ENCODE measurements around the gene VPS8. TPM values are rescaled to one million over a fixed set of nuclear protein-coding genes. Genes with fewer than 3 reads are reported as not detected.

Gene VPS8
- total and polyA plus RNA-seq, 4 experiments from 2014 or later: 23.0 to 85.9 (median 60.2) TPM

GRCh38 chr3:185024966-185025365, 213.0 kb downstream of the VPS8 start:
- no peaks in the 10 kb centered on the region for H3K9me3 ChIP-seq (ENCODE audit: control insufficient read depth in 1 of 2, low read length in 2 of 2)
- ChIA-PET POLR2A (ENCODE audit: partially characterized antibody) (no interaction called here), CTCF (ENCODE audit: partially characterized antibody) (interaction anchor here (1.1 to 1.2 kb wide), 2 partner anchors 11 to 18 kb away, joined by 3 to 4 read pairs; no protein-coding TSS in a partner anchor)
- Mint-ChIP-seq H3K4me3 (no peak overlapping the region), H3K36me3 (peaks cover 54 to 68% of the 10 kb centered on the region in 2 donors), H3K9me3 (peaks cover 0 to 2% (median 0%) of the 10 kb centered on the region in 8 donors), H3K4me1 (peaks cover 0 to 3% (median 0%) of the 10 kb centered on the region in 4 donors), H3K27ac (no peak overlapping the region), H3K27me3 (no peaks in the 10 kb centered on the region)
- intact Hi-C loops (cut with micrococcal nuclease): no loop called here
- H3K27me3 ChIP-seq (ENCODE audit: insufficient read depth, low read length): no peaks in the 10 kb centered on the region
- H3K4me1 ChIP-seq (ENCODE audit: insufficient read depth, low read length): no peaks in the 10 kb centered on the region
- H3K36me3 ChIP-seq (ENCODE audit: insufficient read depth, low read length): no peaks in the 10 kb centered on the region
- H3K27ac ChIP-seq (ENCODE audit: low read depth, low read length): no peak overlapping the region
- DNase-seq: no peak
- no peak overlapping the region for H3K4me3 ChIP-seq (ENCODE audit: low read length in 2 of 2)

DNA sequence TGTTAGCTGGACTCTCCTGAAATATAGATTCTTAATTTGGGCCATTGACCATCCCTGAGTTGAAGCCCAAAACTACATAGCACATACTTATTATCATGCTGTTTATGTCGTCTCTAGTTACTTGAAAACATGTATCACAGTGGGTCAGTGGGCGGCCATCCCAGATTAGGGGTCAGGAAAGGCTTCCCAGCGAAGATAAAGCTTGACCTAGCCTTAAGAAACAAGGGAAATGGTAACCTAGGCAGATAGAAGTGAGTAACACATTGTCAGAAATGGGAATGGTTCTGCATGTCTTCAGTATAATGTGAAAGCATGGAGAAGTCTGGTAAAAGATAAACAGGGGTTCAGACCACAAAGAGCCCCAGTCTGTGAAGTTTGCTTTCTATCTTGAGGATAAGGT, 216.2 kb downstream of the VPS8 start:
- CTCF ChIA-PET (ENCODE audit: partially characterized antibody): no interaction called here
- DNase-seq: no peak
- Mint-ChIP-seq H3K9me3 (peaks cover 0 to 8% (median 3%) of the 10 kb centered on the region in 8 donors), H3K27ac (no peak overlapping the region), H3K4me3 (no peak overlapping the region), H3K27me3 (no peaks in the 10 kb centered on the region), H3K36me3 (peaks cover 66 to 74% of the 10 kb centered on the region in 2 donors), H3K4me1 (peaks cover 0 to 3% (median under 1%) of the 10 kb centered on the region in 4 donors)
- H3K9me3 ChIP-seq (ENCODE audit: control insufficient read depth in 1 of 2, low read length in 2 of 2): no peaks in the 10 kb centered on the region
- POLR2A ChIA-PET (ENCODE audit: partially characterized antibody): no interaction called here
- intact Hi-C loops (cut with micrococcal nuclease): no loop called here
- no peaks in the 10 kb centered on the region for H3K4me1 ChIP-seq (ENCODE audit: insufficient read depth, low read length)
- H3K36me3 ChIP-seq (ENCODE audit: insufficient read depth, low read length): no peaks in the 10 kb centered on the region
- no peaks in the 10 kb centered on the region for H3K27me3 ChIP-seq (ENCODE audit: insufficient read depth, low read length)
- no peak overlapping the region for H3K27ac ChIP-seq (ENCODE audit: low read depth, low read length)
- no peak overlapping the region for H3K4me3 ChIP-seq (ENCODE audit: low read length in 2 of 2)

GRCh38 chr3:185029086-185029485, 217.1 kb downstream of the VPS8 start:
- ChIA-PET CTCF (ENCODE audit: partially characterized antibody) (no interaction called here), POLR2A (ENCODE audit: partially characterized antibody) (no interaction called here)
- intact Hi-C loops (cut with micrococcal nuclease): no loop called here
- H3K4me1 Mint-ChIP-seq: peaks cover 0 to 3% (median under 1%) of the 10 kb centered on the region in 4 donors
- no peak for DNase-seq
- Histone ChIP-seq H3K4me3 (ENCODE audit: low read length in 2 of 2) (no peak overlapping the region), H3K36me3 (ENCODE audit: insufficient read depth, low read length) (no peaks in the 10 kb centered on the region), H3K27me3 (ENCODE audit: insufficient read depth, low read length) (no peaks in the 10 kb centered on the region), H3K9me3 (ENCODE audit: control insufficient read depth in 1 of 2, low read length in 2 of 2) (no peaks in the 10 kb centered on the region), H3K4me1 (ENCODE audit: insufficient read depth, low read length) (no peaks in the 10 kb centered on the region), H3K27ac (ENCODE audit: low read depth, low read length) (no peak overlapping the region)
- no peaks in the 10 kb centered on the region for H3K27me3 Mint-ChIP-seq
- no peak overlapping the region for H3K4me3 Mint-ChIP-seq
- no peak overlapping the region for H3K27ac Mint-ChIP-seq
- peaks cover 70 to 75% of the 10 kb centered on the region in 2 donors for H3K36me3 Mint-ChIP-seq
- peaks cover 0 to 10% (median 5%) of the 10 kb centered on the region in 8 donors for H3K9me3 Mint-ChIP-seq

DNA sequence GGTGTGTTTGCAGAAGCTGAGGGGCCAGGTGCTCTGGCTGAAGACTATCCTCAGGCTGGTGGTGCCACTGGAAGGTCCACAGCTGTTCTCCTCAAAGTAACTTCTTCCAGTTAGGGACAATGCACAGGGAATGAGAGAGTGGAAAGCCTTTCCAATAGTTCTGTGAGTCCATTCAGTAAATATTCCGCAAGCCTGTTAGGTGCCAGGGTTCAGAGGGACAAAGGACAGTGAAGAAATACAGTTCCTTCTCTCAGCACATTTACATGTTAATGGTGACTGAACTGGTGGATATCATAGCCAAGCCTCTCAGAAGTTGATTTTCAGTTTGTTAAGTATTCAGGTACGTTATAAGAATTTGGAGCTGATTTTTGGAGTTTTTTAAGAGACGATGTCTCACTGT, 218.4 kb downstream of the VPS8 start:
- CTCF ChIA-PET (ENCODE audit: partially characterized antibody): no interaction called here
- H3K27ac ChIP-seq (ENCODE audit: low read depth, low read length): no peak overlapping the region
- H3K27ac Mint-ChIP-seq: no peak overlapping the region
- intact Hi-C loops (cut with micrococcal nuclease): no loop called here
- DNase-seq: no peak
- no peaks in the 10 kb centered on the region for H3K27me3 ChIP-seq (ENCODE audit: insufficient read depth, low read length)
- H3K4me3 ChIP-seq (ENCODE audit: low read length in 2 of 2): no peak overlapping the region
- no peaks in the 10 kb centered on the region for H3K4me1 ChIP-seq (ENCODE audit: insufficient read depth, low read length)
- peaks cover 0 to 3% (median under 1%) of the 10 kb centered on the region in 4 donors for H3K4me1 Mint-ChIP-seq
- H3K9me3 Mint-ChIP-seq: peaks cover 9 to 21% (median 15%) of the 10 kb centered on the region in 8 donors
- peaks cover 70 to 76% of the 10 kb centered on the region in 2 donors for H3K36me3 Mint-ChIP-seq
- no peaks in the 10 kb centered on the region for H3K27me3 Mint-ChIP-seq
- no peaks in the 10 kb centered on the region for H3K9me3 ChIP-seq (ENCODE audit: control insufficient read depth in 1 of 2, low read length in 2 of 2)
- no peak overlapping the region for H3K4me3 Mint-ChIP-seq
- POLR2A ChIA-PET (ENCODE audit: partially characterized antibody): no interaction called here
- no peaks in the 10 kb centered on the region for H3K36me3 ChIP-seq (ENCODE audit: insufficient read depth, low read length)

DNA sequence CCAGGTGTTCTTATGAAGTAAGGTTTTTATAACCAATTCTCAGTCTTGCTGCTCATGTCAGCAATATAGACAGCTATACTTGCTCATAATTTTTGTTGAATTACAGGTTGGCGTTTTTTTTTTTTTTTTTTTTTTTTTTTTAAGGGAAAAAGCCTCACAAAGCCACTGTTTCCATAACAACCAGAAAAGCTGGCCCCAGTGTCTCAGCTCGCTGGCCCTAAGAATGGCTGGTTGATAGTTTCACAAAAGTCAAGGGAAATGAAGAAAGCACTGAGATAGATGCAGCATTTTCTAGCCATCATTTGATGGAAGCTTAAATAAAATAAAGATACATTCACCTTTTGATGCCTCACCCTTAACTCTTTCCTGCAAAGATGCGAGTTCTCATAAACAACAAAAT, 219.0 kb downstream of the VPS8 start:
- Mint-ChIP-seq H3K27me3 (no peaks in the 10 kb centered on the region), H3K9me3 (peaks cover 9 to 27% (median 18%) of the 10 kb centered on the region in 8 donors), H3K4me3 (no peak overlapping the region), H3K36me3 (peaks cover 71 to 76% of the 10 kb centered on the region in 2 donors), H3K27ac (no peak overlapping the region), H3K4me1 (peaks cover 0 to 3% (median under 1%) of the 10 kb centered on the region in 4 donors)
- H3K4me1 ChIP-seq (ENCODE audit: insufficient read depth, low read length): no peaks in the 10 kb centered on the region
- POLR2A ChIA-PET (ENCODE audit: partially characterized antibody): no interaction called here
- no peak overlapping the region for H3K4me3 ChIP-seq (ENCODE audit: low read length in 2 of 2)
- peaks cover 0 to 1% of the 10 kb centered on the region in 2 donors for H3K9me3 ChIP-seq (ENCODE audit: control insufficient read depth in 1 of 2, low read length in 2 of 2)
- intact Hi-C loops (cut with micrococcal nuclease): no loop called here
- H3K27me3 ChIP-seq (ENCODE audit: insufficient read depth, low read length): no peaks in the 10 kb centered on the region
- DNase-seq: no peak
- H3K27ac ChIP-seq (ENCODE audit: low read depth, low read length): no peak overlapping the region
- CTCF ChIA-PET (ENCODE audit: partially characterized antibody): no interaction called here
- H3K36me3 ChIP-seq (ENCODE audit: insufficient read depth, low read length): no peaks in the 10 kb centered on the region

DNA sequence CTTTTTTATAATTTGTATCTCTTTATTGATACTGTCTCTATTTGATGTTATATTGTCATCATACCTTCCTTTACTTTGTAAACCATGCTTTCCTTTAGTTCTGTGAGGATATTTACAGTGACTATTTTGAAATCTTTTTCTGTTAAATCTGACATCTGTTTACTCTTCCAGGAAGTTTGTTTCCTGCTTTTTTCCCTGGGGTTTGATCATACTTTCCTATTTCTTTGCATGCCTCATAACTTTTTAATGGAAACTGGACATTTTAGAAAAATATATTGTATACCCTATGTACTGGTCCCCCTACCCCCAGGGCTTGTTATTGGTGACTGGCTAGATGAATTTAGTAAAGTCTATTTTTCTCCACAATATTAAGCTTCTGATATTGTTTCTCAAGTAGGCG, 225.8 kb downstream of the VPS8 start:
- Histone ChIP-seq H3K4me3 (ENCODE audit: low read length in 2 of 2) (no peak overlapping the region), H3K36me3 (ENCODE audit: insufficient read depth, low read length) (no peaks in the 10 kb centered on the region), H3K27ac (ENCODE audit: low read depth, low read length) (no peak overlapping the region), H3K27me3 (ENCODE audit: insufficient read depth, low read length) (no peaks in the 10 kb centered on the region), H3K4me1 (ENCODE audit: insufficient read depth, low read length) (no peaks in the 10 kb centered on the region), H3K9me3 (ENCODE audit: control insufficient read depth in 1 of 2, low read length in 2 of 2) (peaks cover 0 to 5% of the 10 kb centered on the region in 2 donors)
- CTCF ChIA-PET (ENCODE audit: partially characterized antibody): no interaction called here
- Mint-ChIP-seq H3K36me3 (peaks cover 69 to 88% of the 10 kb centered on the region in 2 donors), H3K4me3 (no peak overlapping the region), H3K9me3 (peaks cover 6 to 41% (median 30%) of the 10 kb centered on the region in 8 donors), H3K27ac (no peak overlapping the region), H3K4me1 (peaks cover 0 to 1% (median under 1%) of the 10 kb centered on the region in 4 donors), H3K27me3 (no peaks in the 10 kb centered on the region)
- intact Hi-C loops (cut with micrococcal nuclease): no loop called here
- POLR2A ChIA-PET (ENCODE audit: partially characterized antibody): no interaction called here
- no peak for DNase-seq

DNA sequence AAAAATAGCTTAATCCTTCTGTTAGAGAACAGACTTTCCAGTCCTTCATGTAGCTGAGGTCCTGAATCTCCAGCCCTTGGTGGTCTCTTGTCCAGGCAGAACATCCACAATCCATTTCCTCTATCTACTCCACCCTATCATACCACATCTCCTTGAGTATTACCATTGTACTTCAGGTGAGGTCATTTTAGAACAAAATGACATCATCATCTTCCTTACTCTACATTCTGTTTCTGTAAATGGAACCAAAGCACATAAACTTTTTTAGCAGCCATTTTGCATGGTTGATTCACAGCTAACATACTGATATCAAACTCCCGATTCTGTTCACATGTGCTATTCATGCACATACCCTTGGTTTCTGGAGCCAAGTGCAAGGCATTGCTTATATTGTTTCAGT, 228.5 kb downstream of the VPS8 start:
- CTCF ChIA-PET (ENCODE audit: partially characterized antibody): no interaction called here
- H3K9me3 Mint-ChIP-seq: peaks cover 0 to 25% (median 18%) of the 10 kb centered on the region in 8 donors

More for the DNA sequence above, 228.5 kb downstream of the VPS8 start:
- intact Hi-C loops (cut with micrococcal nuclease): no loop called here
- Histone ChIP-seq H3K27ac (ENCODE audit: low read depth, low read length) (no peak overlapping the region), H3K9me3 (ENCODE audit: control insufficient read depth in 1 of 2, low read length in 2 of 2) (peaks cover 0 to 5% of the 10 kb centered on the region in 2 donors), H3K4me1 (ENCODE audit: insufficient read depth, low read length) (no peaks in the 10 kb centered on the region), H3K4me3 (ENCODE audit: low read length in 2 of 2) (no peak overlapping the region), H3K27me3 (ENCODE audit: insufficient read depth, low read length) (no peaks in the 10 kb centered on the region), H3K36me3 (ENCODE audit: insufficient read depth, low read length) (no peaks in the 10 kb centered on the region)
- Mint-ChIP-seq H3K4me1 (peaks cover 0 to 1% (median under 1%) of the 10 kb centered on the region in 4 donors), H3K4me3 (no peak overlapping the region), H3K36me3 (peaks cover 65 to 84% of the 10 kb centered on the region in 2 donors), H3K27ac (no peak overlapping the region), H3K27me3 (no peaks in the 10 kb centered on the region)
- POLR2A ChIA-PET (ENCODE audit: partially characterized antibody): no interaction called here
- DNase-seq: no peak
